SK-N-SH treated with all-trans-retinoic acid at 6 μM for 48 hours (cell line): ENCODE data around the gene CSK.

Source experiments
- PATZ1 ChIP-seq: fragments of 250-450 bp; sonication (Bioruptor Pico); IDR thresholded peaks from 2 replicates; pipeline ENCODE4 v1.8.0; 2020; ENCODE audit warnings: mild to moderate bottlenecking, moderate library complexity, borderline replicate concordance
- ZFP3 ChIP-seq: fragments of 250-450 bp; sonication (Bioruptor Pico); IDR thresholded peaks from 2 replicates; pipeline ENCODE4 v1.5.0; 2020; ENCODE audit warnings: mild to moderate bottlenecking, moderate library complexity

- no peak for TF ChIP-seq PATZ1 (CRISPR knock-in tag)
- no peak for TF ChIP-seq ZFP3 (CRISPR knock-in tag)
Observed at GRCh38 chr15:74845581-74845980, 63.7 kb downstream of the CSK start.
